MM.1S (cell line): ENCODE measurements around the gene S100A6.

Experiments
- CTCF ChIP-seq: fragments of 300-600 bp; sonication (generic); IDR thresholded peaks from 2 replicates; pipeline ENCODE4 v1.5.1; 2016; ENCODE audit warnings: antibody characterized with exemption, low read length, mixed read lengths
- EZH2 ChIP-seq: fragments of 300-600 bp; sonication (generic); optimal IDR thresholded peaks from 2 replicates; pipeline ENCODE3; 2017; ENCODE audit warnings: low read depth, mild to moderate bottlenecking, antibody characterized with exemption, low read length, mixed read lengths

DNA sequence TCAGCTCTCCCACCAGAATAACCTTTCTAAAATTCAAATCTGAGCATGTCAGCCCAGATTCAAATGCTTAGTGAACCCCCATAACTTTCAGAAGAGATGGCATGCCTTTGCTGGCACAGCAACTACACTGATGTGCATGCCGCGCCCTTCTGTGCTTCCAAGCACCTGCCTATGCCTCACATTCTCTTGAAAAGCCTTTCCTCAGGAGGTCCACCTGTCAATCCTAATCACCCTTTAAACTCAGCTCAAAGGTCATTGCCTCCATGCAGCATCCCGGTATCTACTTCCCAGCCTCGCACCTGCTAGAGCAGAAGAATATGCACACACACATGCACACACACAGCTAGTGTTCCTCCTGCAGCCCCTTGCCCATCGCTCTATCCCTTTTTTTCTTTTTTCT, 35.1 kb upstream of the S100A6 start:
- TF ChIP-seq CTCF, result no peak
- no peak for TF ChIP-seq EZH2
